ENCODE measurements around the gene FAM174C.
"Not testable (repeated sequence)": the region's sequence is repeated elsewhere in the genome, so short reads cannot be mapped to it uniquely, and the experiment has no call there.

FAM174C gene

GRCh38 chr19:1307755-1308303 is 32.5 kb downstream of the FAM174C start:
- DNase-seq = no peak

- no peak for DNase-seq
Observed at GRCh38 chr19:1308718-1309117, 33.4 kb downstream of the FAM174C start.

- no peak for DNase-seq
Observed at GRCh38 chr19:1309977-1310852, 34.9 kb downstream of the FAM174C start.

GRCh38 chr19:1310853-1311180 is 35.5 kb downstream of the FAM174C start:
- DNase-seq = no peak

- DNase-seq = no peak
Observed at GRCh38 chr19:1311543-1312091, 36.3 kb downstream of the FAM174C start.

GRCh38 chr19:1312767-1313694 is 37.7 kb downstream of the FAM174C start:
- no peak for DNase-seq

- DNase-seq = no peak
Observed at GRCh38 chr19:1313695-1314613, 38.6 kb downstream of the FAM174C start.

GRCh38 chr19:1315470-1316166 is 40.3 kb downstream of the FAM174C start:
- no peak for DNase-seq

GRCh38 chr19:1316466-1316865 is 41.1 kb downstream of the FAM174C start:
- DNase-seq = no peak

GRCh38 chr19:1317274-1318003 is 42.1 kb downstream of the FAM174C start:
- DNase-seq = no peak

- no peak for DNase-seq
Observed at GRCh38 chr19:1318678-1319471, 43.5 kb downstream of the FAM174C start.

GRCh38 chr19:1320282-1320650 is 44.9 kb downstream of the FAM174C start:
- not testable (repeated sequence) for DNase-seq

- DNase-seq = no peak
Observed at GRCh38 chr19:1321539-1321938, 46.2 kb downstream of the FAM174C start.

GRCh38 chr19:1322198-1322981 is 47.1 kb downstream of the FAM174C start:
- DNase-seq = no peak

GRCh38 chr19:1324249-1324805 is 49.0 kb downstream of the FAM174C start:
- no peak for DNase-seq

GRCh38 chr19:1324806-1325567 is 49.7 kb downstream of the FAM174C start:
- no peak for DNase-seq

- no peak for DNase-seq
Observed at GRCh38 chr19:1325568-1326294, 50.4 kb downstream of the FAM174C start.
